Adipose tissue (tissue), 3 donors: ENCODE data around the gene TRABD2B. TPM values are rescaled to one million over a fixed set of nuclear protein-coding genes. Genes with fewer than 3 reads are reported as not detected.

ENCODE experiments used
- H3K27ac ChIP-seq: one replicate; pipeline ENCODE4 v1.5.1; 2013; ENCODE audit warnings: low read depth, low read length
- WGBS, 3 donors: extraction: QIAGEN DNeasy Blood & Tissue Kit; methylation state at CpG; one replicate each; pipeline ENCODE4 v1.1.7; 2013; 5-methylcytosine and 5-hydroxymethylcytosine counted together
- polyA plus RNA-seq, 3 donors: library from polyadenylated mRNA; stranded (reverse); fragments of 200-250 nt; gene quantifications; one replicate each; pipeline ENCODE4 v1.2.3, GENCODE V29; 2013
- donor health status: healthy with polysubstance abuse.
- donor health status: Bipolar disorder and iron deficiency.
- donor health status: healthy.

Gene TRABD2B
- 1 to 10 TPM in 2 of 3 donors, under 1 TPM in 1; 0.46 to 2.4 (median 1.0) TPM for polyA plus RNA-seq

DNA sequence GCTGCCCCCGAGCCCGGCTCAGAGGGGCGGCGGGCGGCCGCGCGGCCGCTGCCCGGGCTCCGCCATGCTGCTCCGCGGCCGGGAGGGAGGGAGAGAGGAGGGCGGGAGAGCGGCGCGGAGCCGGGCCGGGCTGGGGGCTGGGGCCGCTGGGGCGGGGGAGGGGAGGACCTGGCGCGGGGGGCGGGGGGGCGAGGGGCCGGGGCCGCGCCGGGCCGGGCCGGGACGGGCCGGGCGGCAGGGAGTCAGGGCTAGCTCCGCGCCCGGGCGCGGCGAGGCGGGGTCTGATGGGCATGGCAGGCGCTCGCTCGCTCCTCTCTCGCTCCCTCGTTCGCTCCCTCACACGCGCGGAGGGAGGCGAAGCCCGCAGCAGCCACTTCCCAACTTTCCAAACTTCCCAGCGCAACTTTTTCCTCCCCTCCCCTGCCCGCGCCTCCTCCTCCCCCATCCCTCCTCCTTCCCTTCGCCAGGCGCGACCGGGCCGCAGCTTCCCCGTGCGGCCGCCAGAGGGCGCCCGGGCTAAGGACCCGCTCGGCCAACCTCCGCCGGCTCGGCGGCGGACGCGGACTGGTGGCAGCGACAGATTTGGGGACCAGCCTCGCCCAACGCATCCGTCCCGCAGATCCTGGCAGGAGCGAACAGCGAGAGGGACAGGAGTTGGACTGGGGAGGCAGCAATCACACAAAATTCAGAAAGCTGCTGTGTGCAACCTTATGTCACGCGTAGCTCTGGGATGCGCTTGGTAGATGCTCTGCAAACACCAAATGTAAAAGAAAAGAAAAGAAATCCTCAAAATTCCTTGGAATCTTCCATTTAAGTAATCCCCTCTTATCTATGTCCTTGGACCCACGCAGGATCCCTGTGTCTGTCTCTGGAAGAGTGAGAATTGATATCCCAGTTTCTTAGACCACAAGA is at the start of gene TRABD2B:
Gene TRABD2B, minus strand, starts transcription at position 97 of the 912 bp plus-strand sequence.
- H3K27ac ChIP-seq, result no peak within 1 kb of the TSS
- WGBS, 3 donors, result 4 to 9% (median 6%) methylated on average over 25 to 77 of the region's 86 CpGs

DNA sequence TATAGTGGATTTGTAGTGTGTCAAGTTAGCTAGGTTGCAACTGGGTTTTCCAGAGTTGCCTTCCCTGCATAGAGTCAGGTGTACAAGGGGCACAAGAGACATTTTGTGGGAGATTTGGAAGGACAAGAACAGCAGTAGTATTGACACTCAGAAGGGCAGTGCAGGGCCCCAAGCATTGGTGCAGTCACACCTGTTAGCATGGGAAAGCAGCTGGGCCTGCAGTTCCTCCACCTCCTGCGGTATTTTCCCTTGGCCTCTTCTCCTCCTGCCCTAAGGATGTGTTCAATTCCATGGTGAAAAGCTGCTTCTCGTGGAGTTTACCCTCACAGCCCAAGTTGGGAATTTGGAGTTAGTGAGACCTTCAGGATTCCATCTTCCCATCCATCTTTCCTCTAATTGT is 47.1 kb upstream of the TRABD2B start:
- WGBS, 3 donors, result 76 to 83% (median 80%) methylated on average over 2 of the region's 2 CpGs

DNA sequence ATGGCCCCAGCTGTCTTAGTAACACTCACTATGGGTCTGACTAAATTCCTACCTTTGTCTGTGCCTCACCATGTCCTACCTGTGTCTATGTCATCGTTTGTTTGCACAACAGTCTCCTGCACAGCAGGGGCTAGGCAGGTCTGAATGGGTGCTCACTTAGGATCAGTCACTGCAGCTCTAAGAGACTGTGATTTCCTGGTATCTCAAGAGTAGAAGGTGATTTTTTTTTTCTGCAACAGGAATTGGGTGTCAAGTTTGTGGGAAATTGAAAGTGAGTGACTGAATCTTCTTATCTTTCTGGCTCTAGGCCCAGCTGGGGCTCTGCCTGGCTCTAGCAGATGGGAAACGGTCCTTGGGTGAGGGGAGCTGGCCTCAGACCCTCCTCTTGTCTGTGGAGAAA is 46.4 kb upstream of the TRABD2B start:
- H3K27ac ChIP-seq, result no peak overlapping the region
- WGBS, 3 donors, result 33 to 73% (median 68%) methylated on average over 2 of the region's 2 CpGs

More for the DNA sequence above, 47.1 kb upstream of the TRABD2B start:
- no peak overlapping the region for H3K27ac ChIP-seq

DNA sequence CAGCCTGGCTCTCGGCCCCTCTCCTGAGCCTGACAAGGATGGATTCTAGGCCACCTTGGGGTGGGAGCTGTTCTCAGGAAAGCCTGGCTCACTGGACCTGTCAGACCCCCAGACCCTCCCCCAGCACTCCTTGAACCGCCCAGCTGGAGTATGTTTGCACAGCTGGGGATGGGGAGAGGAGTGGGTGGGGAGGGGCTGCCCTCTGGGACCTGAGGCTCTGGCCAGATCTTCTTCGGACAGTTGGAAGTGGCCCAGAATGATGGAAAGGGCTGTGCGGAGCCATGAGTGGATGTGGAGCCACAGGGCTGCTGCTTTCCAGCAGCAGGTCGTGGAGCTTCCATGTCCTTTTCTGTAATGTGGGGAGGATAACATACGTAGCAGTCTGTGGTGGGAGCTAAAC is 43.0 kb upstream of the TRABD2B start:
- 46 to 53% (median 52%) methylated on average over 6 of the region's 6 CpGs for whole genome bisulfite sequencing, 3 donors

DNA sequence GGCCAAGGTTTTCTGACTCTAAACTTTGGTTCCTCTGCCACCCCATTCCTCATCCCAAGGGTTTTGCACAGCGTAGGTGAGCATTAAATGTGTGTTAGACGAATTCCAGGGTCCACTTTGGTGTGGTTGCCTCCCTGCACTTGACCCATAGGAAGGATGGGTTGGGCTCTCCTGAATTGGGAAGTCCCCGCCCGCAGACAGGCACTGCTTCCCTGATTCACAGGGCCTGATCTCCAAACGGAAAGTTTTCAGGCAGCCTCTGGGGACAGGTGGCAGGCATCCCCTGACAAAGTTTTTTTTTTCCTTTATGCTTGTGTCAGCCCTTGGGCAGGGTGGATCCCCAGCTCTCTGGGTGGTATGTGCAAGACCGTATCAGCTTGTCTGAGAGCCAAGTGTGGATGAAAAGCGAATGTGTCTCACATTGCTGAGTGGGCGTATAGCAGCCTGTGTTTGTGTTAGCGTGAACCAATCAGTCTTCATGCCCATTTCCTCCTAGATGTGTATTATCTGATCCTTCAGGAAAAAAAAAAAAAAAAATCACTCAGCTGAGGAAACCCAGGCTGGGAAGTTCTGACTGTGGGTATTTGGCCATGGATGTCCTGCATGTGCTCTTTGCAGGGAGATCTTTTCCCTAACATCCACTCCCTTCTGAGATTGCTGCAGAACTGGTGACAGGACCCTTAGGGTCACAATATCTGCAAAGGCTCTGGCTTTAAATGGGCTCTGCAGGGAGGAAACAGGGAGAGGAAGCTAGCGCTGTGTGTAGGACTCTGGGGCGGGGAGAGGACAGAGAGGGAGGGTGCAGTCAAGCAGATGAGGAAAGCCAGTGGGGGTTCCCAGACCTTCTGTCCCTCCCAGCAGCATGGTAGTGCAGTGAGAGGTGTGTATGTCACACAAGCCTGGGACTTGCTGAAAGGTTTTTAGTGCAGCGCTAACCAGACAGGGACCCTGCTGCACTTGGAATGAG is 42.2 kb upstream of the TRABD2B start:
- 48 to 50% (median 49%) methylated on average over 12 of the region's 12 CpGs for WGBS, 3 donors
- no peak overlapping the region for H3K27ac ChIP-seq

More for the DNA sequence above, 43.0 kb upstream of the TRABD2B start:
- no peak overlapping the region for H3K27ac ChIP-seq

DNA sequence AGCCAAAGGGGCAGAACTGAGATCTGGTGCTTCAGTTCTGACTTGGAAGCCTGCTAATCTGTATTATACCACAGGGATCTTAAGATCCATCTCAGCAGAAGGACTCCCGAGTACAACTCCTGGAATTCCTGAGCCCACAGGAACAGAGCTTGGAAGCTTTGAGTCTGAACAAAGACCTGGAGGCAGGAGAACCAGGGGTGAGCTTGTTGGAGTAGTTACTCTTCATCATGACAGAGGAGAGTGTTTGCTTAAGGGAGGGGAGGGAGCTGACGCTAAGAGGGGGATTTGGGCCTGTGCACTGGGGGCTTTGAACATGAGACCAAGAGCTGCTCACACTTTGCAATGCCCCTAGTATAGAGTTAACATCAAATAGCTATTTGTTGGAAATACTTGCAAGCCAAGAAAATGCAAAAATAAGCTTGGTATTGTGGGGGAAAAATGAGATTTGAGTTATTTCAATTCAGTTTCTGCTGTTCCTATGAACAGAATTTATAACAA is 41.1 kb upstream of the TRABD2B start:
- 51 to 87% (median 81%) methylated on average over 2 of the region's 2 CpGs for WGBS, 3 donors
- no peak overlapping the region for H3K27ac ChIP-seq

DNA sequence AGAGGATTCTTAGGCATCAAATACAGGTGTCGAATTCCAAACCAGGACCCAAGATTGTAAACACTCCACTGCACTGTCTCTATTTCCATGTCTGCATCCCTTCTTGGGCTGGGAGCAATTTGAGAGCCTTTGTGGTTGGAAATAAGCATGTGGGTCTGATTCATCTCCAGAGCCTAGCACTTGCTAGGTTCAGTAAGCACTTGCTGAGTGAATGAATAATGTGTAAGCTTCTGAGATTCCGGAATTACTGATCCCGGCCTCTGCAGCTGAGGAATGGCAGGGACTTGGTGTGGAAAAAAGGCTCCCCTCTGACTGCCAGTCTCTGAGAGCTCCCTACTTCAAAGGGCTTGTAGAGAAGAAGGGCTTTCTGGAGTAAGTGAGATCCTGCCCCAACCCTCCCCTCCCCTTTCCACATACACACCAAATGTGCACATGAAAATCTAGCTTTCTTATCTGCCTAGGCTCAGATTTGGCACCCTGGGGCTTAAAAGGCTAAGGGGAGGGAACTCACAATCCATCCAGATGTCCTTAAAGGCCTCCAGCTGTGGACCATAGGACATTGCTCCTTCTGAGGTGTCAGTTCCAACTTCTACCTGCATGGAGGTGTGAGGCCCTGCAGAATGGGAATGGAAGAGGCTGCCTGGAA is 39.6 kb upstream of the TRABD2B start:
- 85 to 94% (median 94%) methylated on average over 3 of the region's 3 CpGs for WGBS, 3 donors
- no peak overlapping the region for H3K27ac ChIP-seq

DNA sequence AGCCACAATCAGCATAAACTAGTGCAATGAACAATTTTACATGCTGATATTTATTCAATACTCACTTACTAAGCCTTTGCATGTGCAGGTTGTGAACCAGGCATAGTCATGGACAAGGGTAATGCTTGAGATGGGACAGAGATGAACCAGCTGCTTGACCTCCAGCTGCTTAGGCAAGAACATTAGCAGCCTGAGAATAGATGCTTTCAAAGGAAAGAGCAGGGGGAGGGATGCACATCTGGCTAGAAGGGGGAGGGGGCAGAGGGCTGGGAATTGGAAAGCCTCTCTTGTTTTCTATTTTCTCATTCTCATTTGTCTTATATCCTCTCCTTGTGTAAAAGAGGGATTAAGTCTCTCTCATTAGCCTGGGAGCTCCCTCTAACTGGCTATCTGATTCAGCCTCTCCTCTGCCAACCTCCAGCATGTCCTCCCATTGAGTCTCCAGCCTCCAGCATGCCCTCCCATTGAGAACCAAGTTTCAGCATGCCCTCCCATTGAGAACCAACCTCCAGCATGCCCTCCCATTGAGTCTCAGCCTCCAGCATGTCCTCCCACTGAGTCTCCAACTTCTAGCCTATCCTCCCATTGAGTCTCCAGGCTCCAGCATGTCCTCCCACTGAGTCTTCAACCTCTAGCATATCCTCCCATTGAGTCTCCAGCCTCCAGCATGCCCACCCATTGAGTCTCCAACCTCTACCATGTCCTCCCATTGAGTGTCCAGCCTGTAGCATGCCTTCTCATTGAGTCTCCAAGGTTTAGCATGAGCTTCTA is 38.4 kb upstream of the TRABD2B start:
- H3K27ac ChIP-seq, result no peak overlapping the region

DNA sequence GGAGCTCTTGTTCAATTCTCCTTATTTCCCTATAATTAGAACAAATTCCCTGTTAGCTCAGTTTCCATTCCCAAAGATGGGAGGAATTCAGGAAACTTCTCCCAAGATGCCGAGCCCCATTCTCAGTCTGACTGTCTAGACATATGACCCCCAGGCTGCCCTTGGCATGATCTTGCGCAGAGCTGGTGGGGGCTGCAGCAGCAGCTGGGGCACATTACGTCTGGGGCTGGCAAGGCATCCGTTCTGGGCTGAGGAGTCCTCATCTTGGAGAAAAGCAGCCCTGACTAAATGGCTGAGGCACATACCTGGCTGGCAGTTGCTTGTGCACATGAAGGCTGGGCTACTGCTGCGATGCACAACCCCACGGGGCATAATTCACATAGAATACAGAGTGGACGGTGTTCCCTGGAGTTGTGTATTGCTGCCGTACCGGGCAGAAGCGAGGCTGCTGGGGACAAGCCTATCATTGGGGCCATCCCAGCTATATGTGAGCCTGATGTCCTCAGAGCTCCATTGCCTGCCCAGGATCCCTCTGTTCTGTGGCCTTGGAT is 36.4 kb upstream of the TRABD2B start:
- 87 to 95% (median 91%) methylated on average over 10 of the region's 10 CpGs for WGBS, 3 donors
- H3K27ac ChIP-seq, result no peak overlapping the region

DNA sequence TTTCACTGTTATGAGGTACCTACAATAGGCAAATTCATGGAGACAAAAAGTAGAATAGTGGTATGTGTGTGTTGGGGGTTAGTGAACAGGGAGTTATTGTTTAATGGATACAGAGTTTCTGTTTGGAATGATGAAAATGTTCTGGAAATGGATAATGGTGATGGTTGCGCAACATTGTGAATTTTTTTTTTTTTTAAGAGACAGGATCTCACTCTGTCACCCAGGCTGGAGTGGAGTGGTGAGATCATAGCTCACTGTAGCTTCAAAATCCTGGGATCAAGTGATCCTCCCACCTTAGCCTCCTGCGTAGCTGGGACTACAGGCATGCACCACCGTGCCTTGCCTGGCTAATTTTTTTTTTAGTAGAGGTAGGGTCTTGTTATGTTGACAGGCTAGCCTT is 34.5 kb upstream of the TRABD2B start:
- WGBS, 3 donors, result 74 to 88% (median 83%) methylated on average over 3 of the region's 3 CpGs
- no peak overlapping the region for H3K27ac ChIP-seq

DNA sequence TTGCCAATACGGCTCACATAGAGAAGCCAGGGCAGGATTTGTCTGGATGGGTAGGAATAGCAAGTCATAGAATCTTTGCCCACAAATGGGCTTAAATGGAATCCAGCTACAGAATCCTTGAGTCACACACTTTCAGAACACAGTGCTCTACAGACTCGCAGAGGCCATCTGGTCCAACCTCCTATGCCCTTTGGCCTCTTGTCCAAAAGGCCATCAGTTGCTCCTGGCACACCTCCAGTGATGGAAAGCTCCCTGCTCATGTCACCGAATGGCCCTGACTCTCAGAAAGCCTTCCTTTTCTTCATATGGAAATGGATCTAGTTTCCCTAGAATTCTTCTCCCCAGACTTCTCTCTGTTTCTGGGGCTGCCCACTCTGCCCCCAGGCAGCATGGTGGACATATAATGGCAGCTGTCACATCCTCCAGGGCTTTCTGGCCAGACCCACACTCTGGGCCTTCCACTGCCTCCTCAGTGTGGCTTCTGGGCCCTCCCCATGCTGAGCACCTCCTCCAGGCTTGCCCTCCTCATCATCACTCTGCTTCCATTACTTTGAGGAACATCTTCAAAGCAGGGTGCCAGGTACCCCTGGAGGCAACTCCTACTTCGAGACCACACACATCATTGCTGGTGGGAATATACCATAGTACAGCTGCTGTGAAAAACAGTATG is 33.6 kb upstream of the TRABD2B start:
- no peak overlapping the region for H3K27ac ChIP-seq
- 76 to 89% (median 84%) methylated on average over 4 of the region's 4 CpGs for WGBS, 3 donors

DNA sequence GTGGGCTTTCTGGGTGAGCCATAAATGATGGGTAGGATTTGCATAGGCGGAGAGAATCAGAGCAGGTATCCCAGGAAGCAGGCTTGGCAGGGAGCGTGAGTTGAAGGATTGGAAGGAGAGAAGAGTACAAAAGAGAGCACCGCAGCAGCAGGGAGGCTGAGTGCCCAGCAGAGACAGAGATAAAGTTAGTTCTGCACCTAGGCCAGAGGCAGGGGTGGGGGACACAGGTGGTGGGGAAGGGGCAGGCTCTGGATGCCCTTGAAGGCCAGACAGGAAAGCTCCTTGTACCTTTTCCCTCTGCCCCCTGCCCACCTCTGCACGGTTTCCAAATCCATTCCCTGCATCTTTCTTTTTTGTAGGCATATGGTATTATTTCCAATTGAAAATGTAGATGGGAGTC is 33.0 kb upstream of the TRABD2B start:
- H3K27ac ChIP-seq, result no peak overlapping the region
- 84 to 97% (median 93%) methylated on average over 4 of the region's 4 CpGs for WGBS, 3 donors

DNA sequence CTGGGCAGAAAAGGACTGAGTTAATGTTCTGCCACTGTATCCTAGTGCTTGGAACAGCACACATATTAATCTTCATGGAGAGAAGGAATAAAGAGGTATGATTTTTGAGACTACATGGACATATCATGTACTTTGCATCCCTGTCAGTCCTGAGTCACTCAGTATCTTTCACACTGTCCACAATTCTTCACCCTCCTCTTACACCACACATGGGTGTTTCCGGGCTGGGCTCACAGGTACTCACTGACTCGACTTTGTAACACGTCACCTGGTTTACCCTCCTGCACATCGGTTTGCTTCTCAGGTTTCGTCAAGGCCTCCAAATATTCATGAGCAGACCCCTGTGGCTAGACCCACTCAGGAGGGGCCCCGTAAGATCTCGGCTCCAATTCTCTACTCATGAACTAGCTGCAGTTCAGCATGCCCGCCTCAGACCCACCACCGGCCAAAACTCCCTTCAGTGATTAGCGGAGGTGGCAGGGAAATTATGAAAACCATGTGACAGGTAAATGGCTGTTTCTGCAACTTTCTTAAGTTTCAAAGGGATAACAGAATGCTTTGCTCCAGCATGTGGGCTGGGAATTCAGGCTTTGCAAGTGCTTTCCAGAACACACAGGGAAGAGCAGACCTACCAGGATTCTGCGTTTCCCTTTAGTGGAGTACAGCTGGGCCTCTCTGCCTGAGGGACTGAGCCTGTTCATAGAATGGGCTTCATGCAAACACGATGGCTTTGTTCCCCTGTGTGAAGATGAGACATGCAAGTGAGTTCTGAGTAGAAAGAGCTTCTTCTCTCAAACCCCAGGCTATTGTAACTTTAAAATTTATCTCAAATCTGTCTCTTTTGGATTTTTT is 31.3 kb upstream of the TRABD2B start:
- WGBS, 3 donors, result 68 to 93% (median 88%) methylated on average over 12 of the region's 12 CpGs
- no peak overlapping the region for H3K27ac ChIP-seq

DNA sequence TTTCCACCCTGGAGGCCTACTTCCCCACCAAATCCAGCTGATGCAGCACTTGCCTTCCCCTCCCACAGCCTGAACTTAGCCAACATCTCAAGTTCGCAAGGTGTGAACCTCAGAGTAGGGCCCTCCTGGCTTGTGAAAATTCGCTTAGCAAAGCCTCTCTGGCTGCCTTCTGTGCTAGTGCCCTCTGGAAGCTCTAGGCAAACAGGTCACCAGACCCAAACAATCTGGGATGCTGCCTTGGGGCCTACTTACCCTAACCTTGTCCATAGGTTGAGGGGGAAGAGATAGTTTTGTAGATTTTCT is 30.3 kb upstream of the TRABD2B start:
- no peak overlapping the region for H3K27ac ChIP-seq
- WGBS, 3 donors, result 87 to 94% (median 92%) methylated on average over 2 of the region's 2 CpGs

DNA sequence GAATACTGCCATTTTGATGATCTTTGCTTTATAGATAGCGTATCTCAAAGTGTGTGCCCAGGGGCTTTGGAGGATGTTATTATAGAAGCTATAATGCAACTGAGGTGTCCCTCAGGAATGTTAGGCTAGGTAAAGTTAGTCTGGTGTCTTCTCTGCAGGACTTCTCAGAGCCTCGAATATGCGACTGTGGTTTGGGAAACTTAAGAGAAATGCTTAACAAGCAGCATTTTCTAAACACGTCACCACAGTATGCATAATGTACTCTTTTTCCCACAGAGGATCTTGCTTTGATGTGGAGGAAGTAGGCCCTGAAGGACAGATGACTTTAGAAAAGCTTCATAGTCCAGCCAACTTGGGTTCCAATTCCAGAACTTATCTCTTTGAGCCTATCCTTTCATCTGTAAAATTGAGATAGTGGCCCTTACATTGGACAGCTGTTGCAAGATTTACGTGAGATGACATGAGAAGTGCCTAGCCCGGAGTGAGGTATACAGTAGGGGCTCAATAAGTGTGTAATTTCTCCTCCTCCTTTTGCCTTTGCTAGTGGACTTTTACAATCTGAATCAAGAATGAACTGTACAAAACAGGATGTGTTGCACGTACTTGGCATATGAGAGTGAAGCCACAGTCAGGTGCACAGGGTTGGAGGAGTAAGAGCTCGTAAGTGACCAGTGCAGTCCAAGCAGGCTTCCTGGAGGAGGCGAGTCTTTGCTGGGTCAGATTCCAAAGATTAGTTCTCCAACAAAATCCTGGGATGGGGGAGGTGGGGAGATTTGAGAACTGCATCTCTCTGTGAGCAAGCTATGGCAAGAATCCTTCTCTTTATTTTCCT is 29.7 kb upstream of the TRABD2B start:
- H3K27ac ChIP-seq, result no peak overlapping the region
- WGBS, 3 donors, result 86 to 93% (median 92%) methylated on average over 9 of the region's 9 CpGs

DNA sequence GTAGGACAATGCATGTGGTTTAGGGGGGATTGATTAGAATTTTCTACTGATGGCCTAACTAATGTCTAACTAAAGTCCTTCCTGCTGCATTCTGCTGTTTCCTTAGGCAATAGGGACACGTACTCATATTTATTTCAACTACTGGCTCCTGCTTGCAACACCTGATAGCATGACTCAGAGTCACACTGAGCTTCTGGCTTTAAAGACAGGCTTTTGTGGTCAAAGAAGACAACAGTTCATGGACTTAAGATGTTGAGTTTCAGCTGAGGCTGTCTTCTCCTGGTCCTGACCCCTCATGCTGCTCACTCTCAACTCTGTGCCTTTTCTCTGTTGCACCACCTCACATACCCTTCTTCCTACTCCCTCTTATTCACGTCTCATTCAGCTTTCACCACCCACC is 29.1 kb upstream of the TRABD2B start:
- no peak overlapping the region for H3K27ac ChIP-seq
- 73 to 79% (median 76%) methylated on average over 2 of the region's 2 CpGs for WGBS, 3 donors
